NOMO-1 (cell line): ENCODE results near the gene FAM131B.

Source experiments
- DNase-seq, 2 experiments: peaks; one replicate each; lab custom pipeline; 2025; ENCODE audit not compliant: unreplicated experiment in 2 of 2; lab: John Stamatoyannopoulos, UW

The FAM131B gene

DNA sequence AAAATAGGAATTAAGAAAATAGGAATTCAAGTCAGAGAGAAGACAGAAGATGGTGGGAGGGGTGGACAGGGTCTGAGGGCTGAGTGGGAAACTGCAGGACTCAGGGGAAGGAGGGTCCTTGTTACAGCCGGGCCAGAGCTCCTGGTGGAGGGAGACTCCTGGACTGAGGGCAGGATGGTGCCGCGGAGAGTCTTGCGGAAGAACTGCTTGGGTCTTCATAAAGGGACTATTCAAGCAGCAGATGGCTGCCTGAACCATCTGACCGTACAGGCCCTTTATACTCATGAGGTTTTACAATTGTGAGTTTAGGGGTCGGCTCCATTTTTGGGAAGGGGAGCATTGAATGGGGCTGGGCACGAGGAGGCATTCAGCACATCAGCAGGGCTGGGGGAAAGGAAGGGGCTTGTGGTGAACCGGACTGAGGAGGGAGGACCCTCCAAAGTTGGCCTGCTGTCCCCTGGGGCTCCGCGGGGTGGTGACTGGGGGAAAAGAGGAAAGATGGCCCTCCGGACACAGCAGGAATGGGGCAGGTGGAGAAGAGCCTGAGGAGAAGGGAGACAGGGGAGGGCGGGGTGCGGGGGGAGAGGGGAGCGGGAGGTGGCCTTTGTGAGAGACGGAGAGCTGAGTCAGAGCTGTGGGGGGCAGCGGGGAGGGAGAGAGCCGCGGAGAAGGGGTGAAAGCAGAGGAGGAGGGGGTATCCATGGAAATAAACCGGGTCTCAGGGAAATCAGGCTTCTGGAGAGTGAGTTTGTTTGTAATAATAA, 1.5 kb downstream of the FAM131B start:
- DNase-seq = no peak

DNA sequence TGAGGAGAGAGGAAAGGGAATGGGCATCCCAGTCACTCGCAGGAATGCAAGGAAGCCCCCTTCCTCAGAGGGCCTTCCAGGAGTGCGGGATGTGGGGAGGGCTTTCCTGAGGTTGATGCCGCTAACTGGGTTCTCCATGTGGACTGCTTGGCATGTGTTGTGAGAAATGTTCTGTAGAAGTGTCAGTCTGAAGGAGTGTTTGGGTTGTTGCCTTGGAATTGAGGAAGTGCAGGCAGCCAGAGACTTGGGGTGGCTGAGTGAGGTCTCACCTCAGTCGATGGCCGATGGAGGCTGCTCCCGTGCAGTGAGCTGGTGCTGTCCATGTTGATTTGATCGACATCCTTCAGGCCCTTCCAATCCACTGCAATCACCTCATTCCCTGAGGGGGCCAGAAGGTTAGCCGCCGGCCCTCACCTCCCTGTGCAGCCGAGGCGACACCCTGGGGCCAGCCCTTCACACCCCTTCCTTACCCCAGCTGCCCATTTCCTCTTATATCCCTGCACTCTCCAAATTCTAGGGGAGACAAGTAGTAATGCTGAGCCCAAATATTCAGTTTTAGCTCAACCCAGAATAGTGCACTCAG, 2.7 kb downstream of the FAM131B start:
- DNase-seq = no peak

DNA sequence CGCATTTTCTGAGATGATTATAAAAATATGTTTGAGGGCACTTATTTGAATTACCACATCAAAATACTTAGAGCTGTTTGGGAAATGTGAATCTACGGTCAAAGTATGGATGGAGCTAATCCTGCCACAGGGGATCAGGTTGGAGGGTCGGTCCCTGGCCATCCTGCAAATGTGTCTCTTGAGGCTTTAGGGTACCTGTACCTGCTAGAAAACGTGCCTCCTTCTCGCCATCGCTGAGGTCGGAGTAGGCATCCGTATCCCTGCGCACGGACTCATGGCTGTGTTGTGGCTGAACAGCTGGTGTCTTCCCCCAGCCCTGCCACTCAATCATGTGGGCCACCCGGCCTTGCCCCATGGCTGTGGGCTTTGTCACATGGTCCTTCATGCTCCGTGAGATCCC, 3.9 kb downstream of the FAM131B start:
- DNase-seq = no peak

DNA sequence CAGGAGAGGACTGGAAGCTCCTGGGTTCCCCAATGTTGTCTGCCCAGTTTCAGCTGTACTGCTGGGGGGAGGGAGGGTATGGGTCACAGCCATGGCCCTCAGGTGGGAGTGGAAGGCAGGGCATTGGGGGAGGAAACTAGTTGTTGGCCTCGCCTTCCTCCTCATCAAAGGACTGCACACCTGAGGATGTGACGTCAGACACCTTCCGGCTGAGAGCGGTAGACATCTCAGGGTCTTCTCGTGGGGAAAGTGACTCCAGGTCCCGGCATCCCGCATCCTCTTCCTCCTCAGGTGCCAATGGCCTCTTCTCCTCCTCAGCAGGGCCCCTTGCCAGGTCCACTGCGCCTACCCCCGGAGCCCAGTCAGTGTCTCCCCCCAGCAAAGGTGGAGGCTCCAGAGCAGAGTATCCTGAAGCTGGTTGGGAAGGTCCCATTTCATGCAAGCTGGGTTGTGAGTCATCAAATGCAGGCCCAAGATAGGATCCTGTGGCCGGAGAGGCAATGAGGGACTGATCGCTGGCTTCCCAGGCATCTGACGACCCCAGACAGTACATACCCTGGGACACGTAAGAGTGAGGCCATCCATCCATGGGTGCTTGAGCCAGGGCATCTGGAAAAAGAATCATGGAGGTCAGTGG, 6.0 kb downstream of the FAM131B start:
- no peak for DNase-seq

DNA sequence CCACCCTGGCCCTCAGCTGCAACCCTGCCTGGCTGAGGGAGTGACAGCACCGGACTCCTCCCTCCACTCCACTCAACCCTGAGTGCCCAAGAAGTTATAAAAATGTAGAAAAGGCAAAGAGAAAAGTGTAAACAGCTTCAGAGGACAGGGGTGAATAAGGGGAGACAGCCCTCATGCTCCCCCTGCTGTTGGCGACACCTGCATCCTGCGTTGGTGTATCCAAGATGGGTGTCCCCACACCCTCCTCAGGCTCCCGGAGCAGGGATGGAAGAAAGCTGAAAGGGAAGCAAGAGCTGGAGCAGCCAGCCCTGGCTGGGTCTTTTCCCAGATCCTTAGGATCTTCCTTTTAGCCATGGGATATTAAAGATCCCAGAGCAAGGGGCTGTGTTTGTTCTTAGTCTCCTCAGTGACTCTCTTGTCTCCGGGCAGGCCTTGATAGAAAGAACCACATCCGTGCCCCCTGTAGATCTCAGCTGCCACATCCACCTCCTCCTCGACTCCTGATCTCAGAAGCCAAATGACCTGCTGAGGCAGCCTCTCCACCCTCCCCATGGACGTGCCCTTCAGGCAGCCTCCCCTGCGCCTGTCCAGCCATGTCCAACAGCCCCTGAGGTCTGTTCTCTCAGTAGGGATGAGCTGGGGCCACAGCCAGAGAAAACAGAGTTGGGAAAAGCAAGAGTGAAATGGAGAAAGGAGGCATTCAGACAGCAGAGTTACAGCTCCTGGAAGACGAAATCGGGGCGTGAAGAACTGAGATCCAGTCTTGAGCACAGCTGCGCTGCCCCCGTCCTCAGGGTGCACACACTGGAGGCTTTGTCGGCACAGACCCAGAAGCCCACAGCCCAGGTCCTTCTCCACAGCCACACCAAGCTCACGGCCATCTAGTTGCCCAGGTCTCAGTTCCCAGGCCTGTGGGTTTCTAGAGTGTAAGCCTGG, 6.8 kb downstream of the FAM131B start:
- DNase-seq = no peak

DNA sequence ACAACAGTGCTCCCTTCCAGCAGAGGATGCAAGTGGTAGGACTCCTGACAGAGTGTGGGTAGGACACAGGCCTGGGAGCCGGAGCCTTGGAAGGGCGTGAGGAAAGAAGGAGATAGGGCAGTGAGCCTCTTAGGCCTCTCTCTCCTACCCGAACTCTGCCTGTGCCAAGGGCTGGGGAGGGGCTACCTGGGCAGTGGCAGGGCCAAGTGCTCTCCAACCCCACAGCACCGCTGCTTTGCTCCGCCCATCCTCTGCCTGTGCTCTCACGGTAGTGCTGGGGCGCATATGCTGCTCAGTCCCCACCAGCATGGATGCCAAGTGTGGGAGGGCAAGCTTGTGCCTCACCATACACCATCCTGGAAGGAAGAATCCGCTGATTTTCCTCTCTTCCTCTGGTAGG, 7.5 kb downstream of the FAM131B start:
- no peak for DNase-seq

DNA sequence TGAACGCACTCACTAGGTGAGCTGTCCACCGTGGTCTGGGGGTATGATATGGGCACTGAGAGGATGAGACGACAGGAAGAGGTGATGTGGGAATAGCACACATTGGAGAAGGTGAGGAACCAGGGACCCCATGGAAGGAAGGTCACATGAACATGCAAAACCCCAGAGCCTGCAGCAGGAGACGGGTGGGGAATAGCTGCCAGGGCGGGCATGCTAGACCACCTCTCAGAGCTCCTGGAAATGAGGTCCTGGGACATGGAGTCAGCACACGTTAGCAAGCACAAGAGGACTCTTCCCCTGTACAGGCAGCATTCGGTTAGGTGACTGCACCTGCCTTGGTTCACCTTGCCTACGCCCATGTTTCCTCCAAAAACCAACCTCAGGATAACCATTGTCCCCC, 8.1 kb downstream of the FAM131B start:
- no peak for DNase-seq

DNA sequence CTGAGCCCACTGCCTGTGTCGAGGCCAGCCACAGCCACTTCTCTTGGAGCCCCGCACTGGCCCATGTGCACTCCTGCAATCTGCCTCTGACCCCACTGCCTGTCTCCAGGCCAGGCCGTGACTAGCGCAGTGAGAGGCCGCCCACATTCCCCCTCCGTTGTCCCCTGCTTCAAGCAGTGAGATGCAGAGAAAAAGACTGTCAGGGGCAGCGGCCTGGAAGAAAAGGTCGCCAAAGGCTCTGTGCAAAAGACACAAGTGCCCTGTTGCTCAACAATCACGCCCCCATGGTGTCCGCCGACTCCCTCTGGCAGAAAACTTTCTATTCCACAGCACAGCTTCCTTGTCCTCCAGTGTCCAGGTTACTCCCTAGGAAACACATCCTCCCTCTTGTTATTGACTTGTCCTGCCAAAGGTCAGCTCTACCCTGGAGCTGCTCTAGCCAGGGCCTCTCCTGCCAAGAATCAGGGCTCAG, 9.9 kb downstream of the FAM131B start:
- no peak for DNase-seq

DNA sequence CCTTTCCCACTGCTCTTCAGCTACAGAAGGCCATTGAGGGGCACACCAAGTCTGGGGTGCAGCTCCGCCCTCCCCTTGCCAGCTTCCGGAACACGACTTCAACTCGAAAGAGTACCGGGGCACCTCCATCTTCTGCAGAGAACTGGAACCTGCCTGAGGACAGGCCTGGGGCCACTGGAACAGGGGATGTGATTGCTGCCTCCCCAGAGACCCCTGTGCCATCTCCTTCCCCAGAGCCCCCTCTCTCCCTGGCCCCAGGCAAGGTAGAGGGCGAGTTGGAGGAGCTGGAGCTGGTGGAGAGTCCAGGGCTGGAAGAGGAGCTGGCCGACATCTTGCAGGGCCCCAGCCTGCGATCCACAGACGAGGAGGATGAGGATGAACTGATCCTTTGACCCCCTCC, 10.9 kb downstream of the FAM131B start:
- DNase-seq = no peak

DNA sequence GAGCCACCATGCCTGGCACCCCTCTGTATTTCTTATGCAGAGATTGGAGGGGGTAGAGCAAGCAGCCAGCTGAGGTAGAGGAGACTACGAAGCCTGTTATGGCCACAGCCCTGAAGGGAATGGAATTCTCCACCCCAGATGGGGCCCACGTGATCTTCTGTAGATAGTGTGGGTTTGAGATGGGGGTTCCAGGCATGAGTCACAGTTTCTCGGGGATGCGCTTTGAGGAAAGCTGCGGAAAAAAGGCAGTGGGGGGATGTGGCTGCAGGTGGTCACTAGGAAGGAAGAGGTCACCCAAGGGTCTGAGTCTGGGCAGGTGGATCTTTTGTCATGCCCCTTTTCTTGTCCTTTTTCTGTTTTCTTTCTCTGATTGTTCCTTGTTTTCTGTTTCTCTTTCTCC, 11.5 kb downstream of the FAM131B start:
- no peak for DNase-seq

DNA sequence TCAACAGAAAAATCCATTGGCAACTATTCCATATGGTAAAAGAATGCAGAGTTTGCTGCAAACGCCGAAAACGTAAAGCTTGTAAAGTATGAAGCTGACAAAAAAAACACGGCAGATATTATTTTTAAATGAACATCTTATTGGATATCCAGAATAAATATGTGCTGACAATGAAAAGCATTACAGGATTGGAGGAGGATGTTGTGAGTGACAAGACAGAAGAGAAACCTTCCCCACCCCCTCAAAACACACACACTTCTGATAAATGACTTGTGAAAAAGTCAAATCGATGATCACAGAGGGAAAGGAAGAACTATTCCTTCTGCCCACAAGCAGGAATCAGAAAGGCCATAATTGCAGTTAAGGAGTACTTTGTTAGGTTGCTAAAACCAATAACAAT, 14.6 kb downstream of the FAM131B start:
- DNase-seq = no peak

DNA sequence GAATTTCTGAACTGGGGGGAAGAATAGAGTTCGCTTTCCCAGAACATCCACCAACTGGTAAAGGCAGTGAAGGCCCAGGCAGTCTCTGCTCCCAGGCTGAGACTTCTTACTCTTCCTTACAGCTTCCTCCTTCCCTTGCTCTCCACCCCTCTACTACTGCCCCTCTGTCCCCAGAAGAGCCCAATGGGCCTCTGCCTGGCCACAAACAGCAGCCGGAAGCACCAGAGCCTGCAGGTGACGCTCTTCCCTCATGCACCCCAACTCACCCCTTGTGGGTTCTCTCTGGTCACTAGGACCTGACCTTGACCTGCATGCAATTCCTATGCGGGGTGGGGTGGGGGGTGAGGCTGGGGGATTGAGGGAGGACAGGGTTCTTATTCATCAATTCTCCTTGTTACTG, 16.5 kb downstream of the FAM131B start:
- DNase-seq = peak; percentile 39 to 40

DNA sequence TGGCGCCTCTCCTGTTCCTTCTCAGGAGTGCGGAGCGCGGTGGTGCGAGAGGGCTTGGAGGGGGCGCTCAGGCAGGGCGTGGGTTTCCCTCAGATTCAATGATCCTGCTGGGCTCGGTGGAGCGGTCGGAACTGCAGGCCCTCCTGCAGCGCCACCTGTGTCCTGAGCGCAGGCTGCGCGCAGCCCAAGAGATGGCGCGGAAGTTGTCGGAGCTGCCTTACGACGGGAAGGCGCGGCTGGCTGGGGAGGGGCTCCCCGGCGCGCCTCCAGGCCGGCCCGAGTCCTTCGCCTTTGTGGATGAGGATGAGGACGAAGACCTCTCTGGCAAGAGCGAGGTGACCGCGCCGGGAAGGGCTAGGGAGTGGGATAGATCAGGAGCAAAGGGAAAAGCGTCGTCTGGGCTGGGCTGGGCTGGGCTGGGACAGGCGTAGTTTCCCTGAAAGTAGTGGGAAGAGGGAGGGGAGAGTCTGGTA, 17.0 kb downstream of the FAM131B start:
- peak; percentile 55 to 76 for DNase-seq

DNA sequence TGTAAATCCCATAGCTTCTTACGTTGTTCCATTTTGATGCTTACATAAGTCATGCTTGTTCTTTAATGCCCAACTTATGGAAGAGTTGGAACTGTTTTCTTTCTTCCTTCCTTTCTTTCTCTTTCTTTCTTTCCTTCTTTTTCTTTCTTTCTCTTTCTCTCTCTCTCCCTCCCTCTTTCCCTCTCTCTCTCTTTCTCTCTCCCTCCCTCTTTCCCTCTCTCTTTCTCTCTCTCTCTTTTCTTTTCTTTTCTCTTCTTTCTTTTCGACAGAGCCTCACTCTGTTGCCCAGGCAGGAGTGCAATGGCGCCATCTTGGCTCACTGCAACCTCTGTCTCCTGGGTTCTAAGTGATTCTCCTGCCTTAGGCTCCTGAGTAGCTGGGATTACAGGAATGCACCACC, 18.9 kb downstream of the FAM131B start:
- no peak for DNase-seq

DNA sequence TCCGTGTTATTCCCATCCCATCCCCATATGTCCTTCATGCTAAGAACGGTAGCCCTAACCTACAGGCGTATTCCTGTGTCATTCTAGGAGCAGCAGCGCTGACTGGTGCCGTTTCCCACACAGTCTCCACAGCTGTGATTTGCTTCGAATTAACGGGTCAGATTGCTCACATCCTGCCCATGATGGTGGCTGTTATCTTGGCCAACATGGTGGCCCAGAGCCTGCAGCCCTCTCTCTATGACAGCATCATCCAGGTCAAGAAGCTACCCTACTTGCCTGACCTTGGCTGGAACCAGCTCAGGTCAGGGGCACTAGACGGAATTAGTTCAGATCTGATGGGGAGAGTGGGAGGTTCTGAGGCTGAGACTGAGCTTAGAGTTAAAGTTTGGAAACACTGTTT, 20.7 kb downstream of the FAM131B start:
- DNase-seq = no peak

DNA sequence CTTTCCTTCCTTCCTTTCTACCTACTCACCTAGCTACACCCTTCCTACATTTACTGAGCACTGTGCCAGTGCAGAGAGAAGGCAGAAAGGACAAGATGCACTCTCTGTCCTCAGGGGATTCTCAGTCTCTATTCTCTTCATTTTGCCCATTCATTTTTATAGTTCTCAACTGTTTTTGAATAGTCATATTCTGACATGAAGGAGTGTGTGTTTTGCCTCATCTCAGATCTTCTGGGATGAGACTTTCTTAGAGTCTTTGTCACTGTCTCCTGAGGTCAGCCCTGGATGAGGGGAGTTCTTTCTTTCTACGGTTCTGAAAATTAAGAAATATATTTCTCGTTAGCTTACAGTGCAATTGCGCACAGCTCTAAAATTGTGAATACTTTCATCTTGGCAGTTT, 25.3 kb downstream of the FAM131B start:
- DNase-seq = no peak

DNA sequence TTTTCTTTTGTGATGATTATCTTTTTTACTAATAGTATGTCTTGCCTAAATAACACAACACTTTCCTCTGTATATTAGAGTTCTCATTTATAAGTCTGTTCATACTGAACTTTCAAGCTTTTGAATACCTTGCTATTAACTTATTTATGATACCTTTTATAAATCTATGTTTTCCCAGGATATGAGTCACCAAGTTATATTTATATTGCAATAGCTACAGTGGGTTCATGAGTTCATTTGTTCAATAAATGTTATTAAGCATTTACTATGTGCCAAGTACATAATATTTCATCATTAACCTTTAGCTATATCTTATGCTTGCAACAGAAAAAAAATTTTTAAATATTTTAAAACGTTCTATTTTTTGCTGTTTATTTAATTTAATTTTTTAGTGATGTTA, 28.3 kb downstream of the FAM131B start:
- no peak for DNase-seq

DNA sequence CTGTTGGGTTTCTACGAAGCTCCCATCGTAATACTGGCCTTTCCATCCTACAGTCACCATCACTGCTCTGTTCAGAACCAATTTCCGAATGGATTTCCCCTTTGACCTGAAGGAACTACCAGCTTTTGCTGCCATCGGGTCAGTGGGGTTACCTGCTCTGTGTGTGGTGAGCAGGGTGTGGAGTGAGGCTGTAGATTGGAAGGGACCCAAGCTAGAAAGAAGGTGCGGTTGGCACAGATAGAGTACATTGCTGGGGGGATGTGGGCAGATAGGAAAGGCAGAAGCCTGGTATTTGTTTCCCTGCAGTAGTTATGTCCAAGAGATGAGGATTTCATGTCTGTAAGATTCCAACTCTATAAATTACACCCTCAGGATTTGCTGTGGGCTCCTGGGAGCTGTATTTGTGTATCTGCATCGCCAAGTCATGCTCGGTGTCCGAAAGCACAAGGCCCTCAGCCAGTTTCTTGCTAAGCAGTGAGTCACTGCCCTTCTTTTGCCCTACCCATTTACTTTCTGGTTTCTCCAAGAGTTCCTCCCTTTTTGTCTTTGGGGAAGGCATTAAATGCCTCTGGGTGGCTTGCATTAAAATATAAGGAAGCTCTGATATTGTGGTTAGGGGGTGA, 31.2 kb downstream of the FAM131B start:
- peak in 1 of 2 experiments; percentile 11 for DNase-seq

DNA sequence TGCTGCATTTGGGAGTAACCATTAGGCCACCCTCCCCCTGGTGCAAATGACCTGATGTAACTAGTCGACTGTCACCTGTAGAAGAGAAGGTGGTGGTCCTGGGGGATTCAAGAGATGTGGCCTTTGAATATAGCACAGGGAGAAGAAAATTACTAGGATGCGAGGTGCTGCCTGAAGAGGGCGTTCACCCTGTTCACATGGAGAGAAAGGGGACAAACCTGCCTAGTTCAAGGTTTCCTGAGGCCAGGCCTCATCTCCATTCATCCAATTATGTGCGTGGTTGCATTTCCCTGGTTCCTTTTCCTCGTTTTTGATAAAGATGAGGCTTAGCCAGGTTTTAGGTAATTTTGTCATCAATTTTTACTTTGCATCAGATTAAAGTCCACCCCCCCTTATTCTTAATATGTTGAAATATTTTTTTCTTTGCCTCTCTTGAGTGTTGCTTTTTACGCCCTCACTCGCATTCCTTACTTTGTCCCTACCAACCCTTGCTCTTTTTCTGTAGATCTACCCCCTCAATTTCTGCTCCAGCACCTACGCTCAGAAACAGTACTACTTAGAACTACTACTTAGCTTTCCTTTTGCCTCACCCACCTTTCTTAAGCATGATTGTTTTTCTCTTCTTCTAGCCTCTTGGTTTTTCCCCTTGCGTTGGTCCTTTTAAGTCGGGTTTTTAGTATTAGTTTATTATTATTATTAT, 32.9 kb downstream of the FAM131B start:
- DNase-seq = no peak

DNA sequence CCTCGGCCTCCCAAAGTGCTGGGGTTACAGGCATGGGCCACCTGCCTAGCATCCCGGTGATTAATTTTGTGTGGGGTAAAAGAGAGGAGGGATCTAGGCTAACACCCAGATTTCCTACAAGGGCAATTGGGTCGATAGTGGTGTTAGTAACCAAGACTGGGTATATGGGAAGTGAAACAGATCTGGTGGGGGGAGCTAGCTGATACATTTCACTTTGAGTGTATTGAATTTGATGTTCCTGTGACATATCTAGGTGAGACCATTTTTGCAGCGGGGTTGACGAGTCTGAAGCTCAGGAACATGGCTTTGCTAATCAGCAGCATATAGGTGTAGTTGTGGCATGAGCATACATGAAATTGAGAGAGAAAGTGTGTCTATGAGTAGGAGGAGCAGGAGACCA, 34.6 kb downstream of the FAM131B start:
- DNase-seq = peak in 1 of 2 experiments; percentile 20
